K562 (cell line): ENCODE results near the gene PCSK6. TPM values are rescaled to one million over a fixed set of nuclear protein-coding genes. Genes with fewer than 3 reads are reported as not detected.

ENCODE experiments used
- CREB3L1 ChIP-seq: fragments of 450-650 bp; IDR thresholded peaks from 2 replicates; pipeline ENCODE4 v1.6.1; 2014; ENCODE audit warnings: low read depth, mild to moderate bottlenecking, moderate library complexity, borderline replicate concordance
- ELF2 ChIP-seq: fragments of 250-450 bp; sonication (Bioruptor Pico); IDR thresholded peaks from 2 replicates; pipeline ENCODE4 v1.5.0; 2021; ENCODE audit warnings: mild to moderate bottlenecking
- GABPB1 ChIP-seq: sonication (generic); formaldehyde crosslinking; IDR thresholded peaks from 2 replicates; pipeline ENCODE4 v1.8.0; 2022; ENCODE audit warnings: mild to moderate bottlenecking, missing genetic modification reagents
- HDAC3 ChIP-seq: fragments of 450-650 bp; IDR thresholded peaks from 2 replicates; pipeline ENCODE4 v1.6.1; 2018; ENCODE audit warnings: borderline replicate concordance, mild to moderate bottlenecking, moderate library complexity; ENCODE audit not compliant: partially characterized antibody
- KDM5B ChIP-seq: fragments of 200-600 bp; sonication (generic); IDR thresholded peaks from 2 replicates; pipeline ENCODE4 v1.6.1; 2012; ENCODE audit warnings: low read depth, mild to moderate bottlenecking, moderate library complexity, low read length, control low read depth, inconsistent platforms; ENCODE audit not compliant: insufficient replicate concordance
- MAZ ChIP-seq, 2 experiments: fragments of 450-650 bp in 1 of 2; sonication (generic) in 1 of 2; formaldehyde crosslinking; IDR thresholded peaks in 1 of 2; conservative IDR thresholded peaks in 1 of 2; 2 replicates each; pipeline versions ENCODE4 v1.4.0 to v1.5.0; 2020; ENCODE audit warnings: mild to moderate bottlenecking in 1 of 2, missing genetic modification reagents in 1 of 2
- MBD2 ChIP-seq: sonication (generic); IDR thresholded peaks from 2 replicates; pipeline ENCODE4 v1.6.1; 2016; ENCODE audit warnings: low read depth, borderline replicate concordance
- MTF1 ChIP-seq: fragments of 250-450 bp; sonication (Bioruptor Pico); IDR thresholded peaks from 2 replicates; pipeline ENCODE4 v1.9.0; 2021; ENCODE audit warnings: moderate library complexity, mild to moderate bottlenecking, inconsistent platforms, borderline replicate concordance
- NCOA2 ChIP-seq, 2 experiments: fragments of 450-650 bp; IDR thresholded peaks; 2 replicates each; pipeline ENCODE4 v1.6.1; 2018; ENCODE audit warnings: mild to moderate bottlenecking in 2 of 2, moderate library complexity in 1 of 2; ENCODE audit not compliant: partially characterized antibody in 2 of 2
- NRF1 ChIP-seq, 2 experiments: fragments of 450-650 bp; IDR thresholded peaks in 1 of 2; conservative IDR thresholded peaks in 1 of 2; 2 replicates each; pipeline ENCODE4 v1.6.1; 2014; ENCODE audit warnings: mild to moderate bottlenecking in 2 of 2
- PML ChIP-seq: IDR thresholded peaks from 2 replicates; pipeline ENCODE4 v1.6.1; 2012; ENCODE audit warnings: low read length, inconsistent platforms
- RNF2 ChIP-seq: sonication (generic); IDR thresholded peaks from 2 replicates; pipeline ENCODE4 v1.6.1; 2016
- SOX6 ChIP-seq: fragments of 450-650 bp; IDR thresholded peaks from 2 replicates; pipeline ENCODE4 v1.6.1; 2014; ENCODE audit warnings: mild to moderate bottlenecking
- TCF3 ChIP-seq: sonication (generic); formaldehyde crosslinking; IDR thresholded peaks from 2 replicates; pipeline ENCODE4 v1.4.0; 2020; ENCODE audit warnings: mild to moderate bottlenecking, missing genetic modification reagents
- TOE1 ChIP-seq, 2 experiments: fragments of 450-650 bp in 1 of 2; sonication (generic) in 1 of 2; formaldehyde crosslinking in 1 of 2; IDR thresholded peaks; 2 replicates each; pipeline versions ENCODE4 v1.7.1 to v1.8.0; 2016 to 2022; ENCODE audit warnings: borderline replicate concordance in 2 of 2, mild to moderate bottlenecking in 2 of 2, antibody characterized with exemption in 1 of 2, inconsistent platforms in 1 of 2, low read depth in 1 of 2, missing genetic modification reagents in 1 of 2, moderate library complexity in 1 of 2
- U2AF1 ChIP-seq: fragments of 200-400 bp; formaldehyde crosslinking; optimal IDR thresholded peaks from 2 replicates; pipeline ENCODE3; 2017; ENCODE audit warnings: mild to moderate bottlenecking, low read depth, low read length, moderate library complexity
- XRCC5 ChIP-seq: fragments of 200-400 bp; formaldehyde crosslinking; IDR thresholded peaks from 2 replicates; pipeline ENCODE4 v1.6.1; 2017; ENCODE audit warnings: low read depth, mild to moderate bottlenecking, low read length
- ZBTB11 ChIP-seq, 3 experiments: fragments of 200-800 bp in 1 of 3; fragments of 250-450 bp in 1 of 3; fragments of 450-650 bp in 1 of 3; sonication (Bioruptor Pico) in 1 of 3; sonication (Bioruptor generic) in 1 of 3; formaldehyde crosslinking in 1 of 3; IDR thresholded peaks; 2 replicates each; pipeline versions ENCODE4 v1.6.1 to v1.8.0; 2016 to 2022; ENCODE audit warnings: mild to moderate bottlenecking in 2 of 3, missing genetic modification characterization in 2 of 3, missing compliant biosample characterization in 1 of 3, moderate library complexity in 1 of 3
- ZNF140 ChIP-seq: fragments of 250-450 bp; sonication (Bioruptor Pico); IDR thresholded peaks from 2 replicates; pipeline ENCODE4 v1.8.0; 2021; ENCODE audit warnings: moderate library complexity, mild to moderate bottlenecking, inconsistent platforms
- polyA plus RNA-seq, 8 experiments: library from polyadenylated mRNA; depleted of rRNA in 4 of 8; stranded (reverse) in 5 of 8; unstranded in 3 of 8; fragments of >200 nt; fragmentation: Nextera tagmentation in 2 of 8; fragmentation: Illumina TruSeq in 1 of 8; extraction: Ambion mirVana in 2 of 8; extraction: Trizol in 1 of 8; gene quantifications; 2 replicates each; pipeline versions ENCODE4 v1.2.1 to v1.2.3, GENCODE V29; 2011 to 2014; ENCODE audit warnings: inconsistent platforms in 1 of 8, missing spikeins in 1 of 8
- total RNA-seq, 7 experiments: library from RNA; depleted of rRNA in 6 of 7; stranded (reverse); fragments of >200 nt in 6 of 7; fragmentation: Illumina TruSeq in 2 of 7; extraction: Trizol in 2 of 7; gene quantifications; 2 replicates each; pipeline versions ENCODE4 v1.2.1 to v1.2.3, GENCODE V29; 2011 to 2021; ENCODE audit warnings: low replicate concordance in 1 of 7

PCSK6 gene
- total and polyA plus RNA-seq, 9 of the 15 experiments (the other 6 are each of a cell fraction or from before 2014, with no cell fraction given): 2.2 to 32.6 (median 14.5) TPM

GRCh38 chr15:101294731-101295606 lies 194.5 kb downstream of the PCSK6 start, which contains the start of gene SNRPA1 (continued):
- TF ChIP-seq ZNF140 (CRISPR knock-in tag) (no peak), NRF1 (conservative IDR thresholded peaks at IDR 0.05 in 1 of 2, IDR thresholded peaks at IDR 0.05 in 1 of 2) (peak; percentile 88 to 91), TOE1 (IDR thresholded peaks at IDR 0.05; ENCODE audit: borderline replicate concordance) (peak; percentile 86), TOE1 (CRISPR knock-in tag; IDR thresholded peaks at IDR 0.05; ENCODE audit: borderline replicate concordance, low read depth) (no peak), PML (peak; percentile 44; the same call in 1 of the 2 replicates), RNF2 (peak; percentile 60), SOX6 (peak; percentile 57), MBD2 (0 out of 2 replicates have a peak, but pooled peaks have one; percentile 47), CREB3L1 (peak; percentile 77), KDM5B (peak; percentile 70), ELF2 (CRISPR knock-in tag) (peak; percentile 90), GABPB1 (peak; percentile 97), MAZ (CRISPR knock-in tag; conservative IDR thresholded peaks at IDR 0.05 in 1 of 2, IDR thresholded peaks at IDR 0.05 in 1 of 2) (peak; percentile 92 to 95), U2AF1 (peak; percentile 54), TCF3 (CRISPR knock-in tag) (peak; percentile 33; the same call in 1 of the 2 replicates), XRCC5 (peak; percentile 97), HDAC3 (no peak), NCOA2 (IDR thresholded peaks at IDR 0.05; ENCODE audit: partially characterized antibody in 2 of 2) (no peak), ZBTB11 (CRISPR knock-in tag; IDR thresholded peaks at IDR 0.05) (peak in 1 of 3 experiments; percentile 90; a peak in 2 of 6 replicates), MTF1 (CRISPR knock-in tag) (no peak)
